Heart right ventricle (tissue), 16 donors: ENCODE results near the gene NIPA2. TPM values are rescaled to one million over a fixed set of nuclear protein-coding genes. Genes with fewer than 3 reads are reported as not detected.

Experiments used
- ATAC-seq, 8 donors: fragments of 200-7000 bp; cut with Tn5 transposase; one replicate each; pipeline ENCODE4 v1.9.1; 2020; ENCODE audit warnings: mild to moderate bottlenecking in 8 of 8, moderate library complexity in 8 of 8, moderate number of reproducible peaks in 1 of 8
- DNase-seq, 2 donors: peaks; one replicate each; pipeline ENCODE4 v3.0.0-alpha.2; 2020
- H3K27ac ChIP-seq, 10 donors: fragments of 200-600 bp; sonication (generic) in 2 of 10; one replicate each; pipeline versions ENCODE4 v1.5.0 to v1.8.0; 2020 to 2022; ENCODE audit warnings: mild to moderate bottlenecking in 3 of 10
- H3K27me3 ChIP-seq, 7 donors: fragments of 200-600 bp; one replicate each; pipeline ENCODE4 v1.8.0; 2021 to 2022; ENCODE audit warnings: mild to moderate bottlenecking in 2 of 7
- H3K36me3 ChIP-seq, 9 donors: fragments of 200-600 bp; sonication (generic) in 1 of 9; one replicate each; pipeline versions ENCODE4 v1.5.0 to v1.8.0; 2020 to 2022; ENCODE audit warnings: mild to moderate bottlenecking in 2 of 9
- H3K4me1 ChIP-seq, 9 donors: fragments of 200-600 bp; sonication (generic) in 1 of 9; one replicate each; pipeline versions ENCODE4 v1.5.0 to v1.8.0; 2020 to 2022; ENCODE audit warnings: mild to moderate bottlenecking in 4 of 9
- H3K4me3 ChIP-seq, 10 donors: fragments of 200-600 bp; sonication (generic) in 2 of 10; one replicate each; pipeline versions ENCODE4 v1.5.0 to v1.8.0; 2020 to 2022; ENCODE audit warnings: mild to moderate bottlenecking in 7 of 10, moderate library complexity in 2 of 10
- H3K9me3 ChIP-seq, 11 donors: fragments of 200-600 bp in 10 of 11; sonication (generic) in 2 of 11; one replicate each; pipeline versions ENCODE4 v1.5.0 to v1.8.0; 2013 to 2022; ENCODE audit warnings: mild to moderate bottlenecking in 2 of 11, control low read depth in 1 of 11, moderate library complexity in 1 of 11
- CTCF ChIP-seq, 9 donors: fragments of 200-600 bp; sonication (generic) in 2 of 9; IDR thresholded peaks; one replicate each; pipeline versions ENCODE4 v1.5.0 to v1.8.0; 2021 to 2022; ENCODE audit warnings: antibody characterized with exemption in 9 of 9, mild to moderate bottlenecking in 5 of 9, moderate library complexity in 1 of 9
- WGBS, 2 donors: extraction: QIAGEN DNeasy Blood & Tissue Kit; methylation state at CpG; one replicate each; pipeline ENCODE4 v1.1.7; 2013; ENCODE audit warnings: inconsistent platforms in 1 of 2; 5-methylcytosine and 5-hydroxymethylcytosine counted together
- intact Hi-C, 10 donors: fragments of 100-400 bp; cut with DNase I; formaldehyde crosslinking; loops; one replicate each; pipeline versions ENCODE4 v1.11.1 to v1.14.2; 2022
- long read RNA-seq, 3 donors: library from polyadenylated mRNA; unstranded; transcript quantifications; one replicate each; pipeline ENCODE4 v2.0.0, GENCODE V29; 2020 to 2021
- polyA plus RNA-seq, 2 donors: library from polyadenylated mRNA; stranded (reverse); fragments of 200-250 nt; gene quantifications; one replicate each; pipeline ENCODE4 v1.2.3, GENCODE V29; 2013
- total RNA-seq, 10 donors: library from RNA; stranded (reverse); fragmentation: NEBNext Ultra II Directional in 3 of 10; extraction: Animal tissue kit (Norgen Biotek cat#: 25700) in 3 of 10; gene quantifications; one replicate each; pipeline versions ENCODE4 v1.2.1 to v1.2.4, GENCODE V29; 2021 to 2023
- donor health status: Arrhythmogenic right ventricular cardiomyopathy.
- donor health status: ischemic (EF 13 %, LVEDD 7.1; RV severe dilation, severe dysfunction).
- donor health status: healthy with polysubstance abuse.
- donor health status: DM: no; HTN: yes; CAD: no.
- donor health status: DM: no; HTN: no; CAD: no.
- donor health status: ischemic (EF 25% LVEDD 6.9; RV normal size, moderate dysfunction).
- donor health status: ischemic (EF 25% LVEDD 5.7; RV mildly dilated, moderate dysfunction).
- donor health status: healthy.
- donor health status: DM: yes; HTN: yes; CAD: no.
- donor health status: Ischemic cardiomyopathy.
- donor health status: ischemic (EF 35%, LVEDD 5.7; RV mildly dilated, moderate dysfunction).
- donor health status: nonischemic (EF 11% LVEDD 7.7; RV severe dilation, severe dysfunction).
- donor health status: DM: yes; HTN: yes; CAD: no.
- donor health status: PGD.
- donor health status: ischemic (EF 29% LVEDD 5.4; RV normal size, mild dysfunction).
- donor health status: nonischemic (EF 23%, LVEDD 6.1; RV moderate dilation, normal function).

NIPA2 gene
- total RNA-seq (10 to 100 TPM; 16.3 to 30.3 (median 19.3) TPM), polyA plus RNA-seq (10 to 100 TPM in 1 of 2 donors, 1 to 10 TPM in 1; 4.7 to 24.6 TPM)
- long read RNA-seq, donor 1, transcript NIPA2-203 (6 exons, 2,280 nt) = major isoform, 13 of 46 reads
- long read RNA-seq, donor 1, partial matches to known transcripts = 0 of 46 reads
- long read RNA-seq, donor 1, other reads (novel, unspliced or antisense) = 26 of 46 reads
- long read RNA-seq, donor 2, transcript NIPA2-203 (6 exons, 2,280 nt) = major isoform, 8 of 48 reads
- long read RNA-seq, donor 2, partial matches to known transcripts = 3 of 48 reads
- long read RNA-seq, donor 2, other reads (novel, unspliced or antisense) = 33 of 48 reads
- long read RNA-seq, donor 3, transcript NIPA2-203 (6 exons, 2,280 nt) = major isoform, 43 of 146 reads
- long read RNA-seq, donor 3, transcript NIPA2-204 (7 exons, 3,130 nt) = minor isoform, 8 of 146 reads
- long read RNA-seq, donor 3, transcript NIPA2-201 (8 exons, 3,233 nt) = minor isoform, 14 of 146 reads
- long read RNA-seq, donor 3, transcript NIPA2-205 (5 exons, 1,412 nt) = minor isoform, 6 of 146 reads
- long read RNA-seq, donor 3, partial matches to known transcripts = 3 of 146 reads
- long read RNA-seq, donor 3, other reads (novel, unspliced or antisense) = 72 of 146 reads

DNA sequence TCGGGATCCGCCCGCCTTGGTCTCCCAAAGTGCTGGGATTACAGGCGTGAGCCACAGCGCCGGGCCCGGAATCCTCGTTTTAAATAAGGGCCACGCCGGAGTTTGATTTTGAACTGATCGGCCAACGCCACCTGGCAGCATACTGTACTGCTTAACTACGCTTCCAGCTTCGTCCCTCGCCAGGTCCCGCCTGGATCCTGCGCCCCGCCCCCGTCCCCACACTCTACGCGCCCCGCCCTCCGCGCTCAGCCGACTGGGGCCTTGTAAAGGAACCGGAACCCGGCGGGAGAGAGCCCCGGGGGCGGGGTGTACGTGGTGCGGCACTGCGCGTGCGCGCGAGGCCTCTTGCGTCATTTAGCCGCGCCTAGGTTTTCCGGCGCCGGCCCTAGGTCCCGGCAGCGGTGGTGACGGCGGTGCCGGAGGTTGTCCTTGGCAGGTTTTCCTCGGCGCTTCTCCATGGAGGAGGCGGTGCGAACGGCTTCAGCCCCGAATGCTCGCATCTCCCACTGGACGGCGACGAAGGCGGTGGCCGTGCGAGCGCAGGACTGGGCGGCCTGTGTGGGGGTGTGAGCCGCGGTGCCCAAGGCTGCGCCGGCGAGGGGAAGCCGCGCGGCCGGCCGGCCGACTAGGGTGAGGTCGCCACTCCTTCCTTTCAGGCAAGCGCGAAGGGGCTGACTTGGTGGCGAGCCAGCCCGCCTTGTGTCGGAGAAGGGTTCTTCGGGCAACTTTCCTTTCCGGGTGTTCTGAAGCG, at the start of gene NIPA2:
Gene NIPA2, plus strand, starts transcription at position 375 of the 751 bp plus-strand sequence. CDS start 13,066 bp downstream, outside the sequence.
- Histone ChIP-seq H3K4me1 (peaks cover 0 to 32% (median 22%) of the 10 kb centered on the region in 9 donors), H3K36me3 (peaks cover 0 to 26% (median 0%) of the 10 kb centered on the region in 9 donors), H3K27me3 (no peaks in the 10 kb centered on the region), H3K27ac (peak within 1 kb of the TSS; percentile 79 to 99 (median 96)), H3K9me3 (no peaks in the 10 kb centered on the region), H3K4me3 (peak within 1 kb of the TSS; percentile 53 to 96 (median 86))
- intact Hi-C loops = loop anchor here in 5 of 10 donors (1.0 to 10.0 kb wide), 6 partner anchors 51 to 196 kb away; partner anchors contain the start of genes NIPA1 (in 5 of the 5), CYFIP1 (in 1 of the 5) and TUBGCP5 (in 1 of the 5)
- DNase-seq = peak; percentile 98 to 99
- ATAC-seq = peak; percentile 99 to 100 (median 99)
- peak in 2 of 9 donors; percentile 21 to 22 for TF ChIP-seq CTCF (IDR thresholded peaks at IDR 0.05)
- WGBS, 2 donors = 0 to 1% methylated on average over 79 to 83 of the region's 83 CpGs

DNA sequence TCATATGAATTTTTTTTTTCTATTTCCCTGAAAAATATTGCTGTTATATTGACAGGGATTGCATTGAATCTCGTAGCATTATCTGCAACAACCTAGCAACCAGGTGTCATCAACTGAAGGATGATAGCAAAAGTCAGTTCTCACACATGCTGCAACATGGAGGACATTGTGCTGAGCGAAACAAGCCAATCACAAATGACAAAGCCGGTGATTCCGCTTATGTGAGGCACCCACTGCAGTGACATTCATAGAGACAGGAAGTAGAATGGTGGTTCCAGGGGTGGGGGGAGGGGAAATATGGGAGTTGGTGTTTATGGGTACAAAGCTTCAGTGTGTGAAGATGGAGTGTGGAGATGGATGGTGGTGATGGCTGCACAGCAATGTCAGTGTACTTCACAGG, 44.4 kb upstream of the NIPA2 start:
- H3K4me1 ChIP-seq = no peaks in the 10 kb centered on the region
- peaks cover 0 to 11% (median 8%) of the 10 kb centered on the region in 11 donors for H3K9me3 ChIP-seq
- intact Hi-C loops = no loop called here
- no peak for ATAC-seq
- no peak overlapping the region for H3K27ac ChIP-seq
- TF ChIP-seq CTCF (IDR thresholded peaks at IDR 0.05) = no peak
- WGBS, 2 donors = 93 to 94% methylated on average over 4 of the region's 4 CpGs
- H3K36me3 ChIP-seq = no peaks in the 10 kb centered on the region
- no peak for DNase-seq
- no peak overlapping the region for H3K4me3 ChIP-seq
- H3K27me3 ChIP-seq = no peaks in the 10 kb centered on the region

DNA sequence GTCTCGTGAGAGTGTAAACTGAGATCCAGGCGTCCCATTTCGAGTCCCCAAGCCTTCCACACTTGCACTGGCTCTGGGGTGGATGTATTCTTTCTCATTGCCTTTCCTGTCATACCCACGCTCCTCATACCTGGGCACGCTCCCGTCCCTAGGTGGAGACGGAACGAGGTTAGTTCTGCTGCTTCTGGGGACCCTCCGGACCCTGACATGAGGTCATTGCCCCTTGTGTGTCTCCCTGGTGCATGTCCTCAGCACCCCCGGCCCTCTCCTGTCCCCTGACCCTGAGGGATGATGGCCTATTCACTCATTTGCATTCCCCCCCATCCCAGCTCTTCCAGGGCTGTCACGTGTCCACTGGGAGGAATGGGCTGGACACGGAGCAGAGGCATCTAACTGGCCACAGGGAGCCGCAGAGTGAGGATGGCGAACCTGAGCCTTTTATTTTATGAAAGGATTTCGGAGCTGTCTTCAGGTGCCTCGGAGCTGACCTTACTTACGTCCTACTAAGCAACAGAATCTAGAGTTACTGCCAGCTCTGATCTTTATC, 43.8 kb upstream of the NIPA2 start:
- ATAC-seq (no peak), DNase-seq (no peak)
- WGBS, 2 donors = 92 to 94% methylated on average over 17 of the region's 17 CpGs
- intact Hi-C loops = no loop called here
- Histone ChIP-seq H3K27ac (no peak overlapping the region), H3K27me3 (no peaks in the 10 kb centered on the region), H3K9me3 (peaks cover 0 to 5% (median 2%) of the 10 kb centered on the region in 11 donors), H3K36me3 (no peaks in the 10 kb centered on the region), H3K4me1 (no peaks in the 10 kb centered on the region), H3K4me3 (no peak overlapping the region)
- no peak for TF ChIP-seq CTCF (IDR thresholded peaks at IDR 0.05)
